NCI-H345 (cell line): ENCODE data around the gene CAPN10.

Experiments
- DNase-seq: peaks from one replicate; lab custom pipeline; 2025; lab: John Stamatoyannopoulos, UW

The CAPN10 gene

GRCh38 chr2:240624011-240624949, 37.7 kb downstream of the CAPN10 start:
- no peak for DNase-seq

GRCh38 chr2:240624950-240625621, 38.6 kb downstream of the CAPN10 start, which contains the start of gene GPR35:
Gene GPR35 (plus strand): TSS chr2:240625480. CDS start chr2:240629953, 4,473 bp downstream.
- DNase-seq: no peak

GRCh38 chr2:240626531-240627300, 40.2 kb downstream of the CAPN10 start:
- DNase-seq: no peak

- DNase-seq: no peak
Measured at GRCh38 chr2:240627736-240628506, 41.4 kb downstream of the CAPN10 start.

- DNase-seq: no peak
Measured at GRCh38 chr2:240628507-240628807, 41.9 kb downstream of the CAPN10 start.

GRCh38 chr2:240628808-240629618, 42.5 kb downstream of the CAPN10 start:
- DNase-seq: no peak

- no peak for DNase-seq
Measured at GRCh38 chr2:240629619-240629967, 43.1 kb downstream of the CAPN10 start.

GRCh38 chr2:240629968-240630770, 43.6 kb downstream of the CAPN10 start:
- DNase-seq: no peak

- no peak for DNase-seq
Measured at GRCh38 chr2:240630771-240631547, 44.4 kb downstream of the CAPN10 start.

GRCh38 chr2:240631548-240632305, 45.2 kb downstream of the CAPN10 start:
- no peak for DNase-seq

GRCh38 chr2:240632306-240632721, 45.8 kb downstream of the CAPN10 start:
- no peak for DNase-seq

- no peak for DNase-seq
Measured at GRCh38 chr2:240635121-240635997, 48.8 kb downstream of the CAPN10 start.

GRCh38 chr2:240635998-240636547, 49.5 kb downstream of the CAPN10 start:
- no peak for DNase-seq

- DNase-seq: no peak
Measured at GRCh38 chr2:240636563-240637115, 50.1 kb downstream of the CAPN10 start.

GRCh38 chr2:240637116-240637900, 50.8 kb downstream of the CAPN10 start:
- no peak for DNase-seq

GRCh38 chr2:240637901-240638345, 51.4 kb downstream of the CAPN10 start:
- no peak for DNase-seq
